HL-60 (cell line): Measurements from ENCODE around the gene PXDC1.

Experiments used
- DNase-seq, 2 experiments: peaks; one replicate each; pipeline ENCODE4 v3.0.0-alpha.2; 2010 to 2020; ENCODE audit warnings: low read depth in 1 of 2, low spot score in 1 of 2
- H3K27ac ChIP-seq: fragments of 250-450 bp; sonication (Bioruptor Pico); replicated peaks from 2 replicates; pipeline ENCODE4 v1.5.1; 2020; ENCODE audit warnings: mild to moderate bottlenecking, moderate library complexity
- H3K27me3 ChIP-seq: fragments of 250-450 bp; sonication (Bioruptor Pico); 2 replicates; pipeline ENCODE4 v1.5.1; 2021; ENCODE audit warnings: mild to moderate bottlenecking, moderate library complexity; ENCODE audit not compliant: insufficient read depth, poor library complexity, severe bottlenecking
- H3K4me3 ChIP-seq: replicated peaks from 2 replicates; pipeline ENCODE4 v1.5.1; 2011; ENCODE audit warnings: mild to moderate bottlenecking, control low read depth, low read length; ENCODE audit not compliant: insufficient read depth
- CTCF ChIP-seq: IDR thresholded peaks from one replicate; pipeline ENCODE4 v1.5.1; 2011; ENCODE audit warnings: low read length, control low read depth, inconsistent platforms; ENCODE audit not compliant: insufficient read depth
- GABPA ChIP-seq: IDR thresholded peaks from 2 replicates; pipeline ENCODE4 v1.6.1; 2012; ENCODE audit warnings: low read depth
- POLR2AphosphoS5 ChIP-seq: IDR thresholded peaks from 2 replicates; pipeline ENCODE4 v1.6.1; 2012; ENCODE audit warnings: low read depth
- REST ChIP-seq: IDR thresholded peaks from 2 replicates; pipeline ENCODE4 v1.6.1; 2012; ENCODE audit warnings: low read depth; ENCODE audit not compliant: insufficient replicate concordance
- SPI1 ChIP-seq: IDR thresholded peaks from 2 replicates; pipeline ENCODE4 v1.6.1; 2012; ENCODE audit warnings: low read depth, mild to moderate bottlenecking, borderline replicate concordance

PXDC1 gene

GRCh38 chr6:3789896-3790558 lies 38.5 kb upstream of the PXDC1 start:
- no peak for DNase-seq
- TF ChIP-seq SPI1: no peak
- no peak for TF ChIP-seq REST
- TF ChIP-seq CTCF: no peak
- TF ChIP-seq GABPA: no peak
- Histone ChIP-seq H3K27ac (no peak overlapping the region), H3K27me3 (no peaks in the 10 kb centered on the region), H3K4me3 (no peak overlapping the region)

- Histone ChIP-seq H3K27me3 (no peaks in the 10 kb centered on the region), H3K4me3 (no peak overlapping the region), H3K27ac (no peak overlapping the region)
- TF ChIP-seq REST (no peak), CTCF (no peak), GABPA (no peak), SPI1 (no peak), POLR2AphosphoS5 (no peak)
- no peak for DNase-seq
Measured at GRCh38 chr6:3789018-3789895, 37.7 kb upstream of the PXDC1 start.

- TF ChIP-seq GABPA (no peak), SPI1 (no peak)
- DNase-seq: no peak
- no peaks in the 10 kb centered on the region for H3K27me3 ChIP-seq
- no peak overlapping the region for H3K4me3 ChIP-seq
- no peak overlapping the region for H3K27ac ChIP-seq
Measured at GRCh38 chr6:3788408-3789017, 37.0 kb upstream of the PXDC1 start.

GRCh38 chr6:3786141-3786540 lies 34.6 kb upstream of the PXDC1 start:
- no peak for DNase-seq
- Histone ChIP-seq H3K27me3 (no peaks in the 10 kb centered on the region), H3K4me3 (no peak overlapping the region), H3K27ac (no peak overlapping the region)
- TF ChIP-seq SPI1 (no peak), GABPA (no peak), POLR2AphosphoS5 (no peak), CTCF (no peak), REST (no peak)
